Prostate gland (tissue), 2 donors: ENCODE results near the gene AACS.

Experiments used
- CTCF ChIP-seq, 4 experiments: fragments of 200-600 bp in 2 of 4; fragments of 450-650 bp in 2 of 4; sonication (generic) in 2 of 4; IDR thresholded peaks; 1 replicate in 3 of 4; 2 replicates in 1 of 4; pipeline ENCODE4 v1.5.1; 2016 to 2019; ENCODE audit warnings: antibody characterized with exemption in 4 of 4, mild to moderate bottlenecking in 2 of 4, moderate library complexity in 2 of 4
- POLR2A ChIP-seq: fragments of 450-650 bp; IDR thresholded peaks from one replicate; pipeline ENCODE4 v1.6.1; 2016; ENCODE audit warnings: antibody characterized with exemption, mild to moderate bottlenecking
- POLR2AphosphoS5 ChIP-seq: sonication (generic); formaldehyde crosslinking; IDR thresholded peaks from one replicate; pipeline ENCODE4 v1.6.1; 2017; ENCODE audit warnings: antibody characterized with exemption

- TF ChIP-seq CTCF (IDR thresholded peaks at IDR 0.05) (no peak), POLR2A (no peak), POLR2AphosphoS5 (no peak)
Measured at GRCh38 chr12:125114365-125115141, 49.3 kb downstream of the AACS start.
